DMS 273 (cell line): ENCODE results near the gene LONRF2.

Experiments used
- DNase-seq: peaks from one replicate; lab custom pipeline; 2025; ENCODE audit not compliant: unreplicated experiment; lab: John Stamatoyannopoulos, UW

Gene LONRF2

DNA sequence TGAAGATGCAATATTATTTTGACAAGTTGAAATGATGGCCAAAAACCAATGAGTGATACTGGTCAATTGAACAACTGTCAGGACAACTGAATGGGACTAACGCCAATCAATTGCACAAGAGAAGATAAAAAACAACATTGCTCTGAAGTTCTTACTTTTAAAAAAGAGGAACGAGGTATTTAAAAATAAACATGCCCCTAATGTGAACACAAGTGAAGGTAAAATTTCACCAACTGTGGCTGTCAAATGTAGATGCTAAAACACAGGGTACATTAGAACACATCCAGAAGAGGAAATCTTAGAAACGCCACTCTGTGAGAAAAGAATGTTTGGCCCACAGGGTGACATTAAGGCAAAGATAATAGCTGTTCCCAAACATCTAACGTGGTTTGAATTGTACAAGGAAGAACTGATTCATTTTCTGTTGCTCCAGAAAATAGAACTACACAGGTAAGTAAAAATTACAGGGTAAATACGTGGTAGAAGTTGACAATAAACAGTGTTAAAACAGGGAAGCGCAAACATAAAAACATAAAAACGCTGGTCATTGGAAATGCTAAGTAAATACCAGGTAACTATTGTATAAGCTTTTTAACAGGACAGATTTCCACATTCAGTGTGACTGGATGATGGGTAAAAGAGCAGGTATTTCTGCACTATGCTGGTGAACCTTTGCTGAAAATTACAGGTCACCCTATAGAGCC, 20.3 kb downstream of the LONRF2 start:
- no peak for DNase-seq

- DNase-seq: no peak
These were observed 22.8 kb downstream of the LONRF2 start for GRCh38 chr2:100299548-100299947.

- DNase-seq: no peak
These were observed 24.8 kb downstream of the LONRF2 start for GRCh38 chr2:100297511-100297910.

DNA sequence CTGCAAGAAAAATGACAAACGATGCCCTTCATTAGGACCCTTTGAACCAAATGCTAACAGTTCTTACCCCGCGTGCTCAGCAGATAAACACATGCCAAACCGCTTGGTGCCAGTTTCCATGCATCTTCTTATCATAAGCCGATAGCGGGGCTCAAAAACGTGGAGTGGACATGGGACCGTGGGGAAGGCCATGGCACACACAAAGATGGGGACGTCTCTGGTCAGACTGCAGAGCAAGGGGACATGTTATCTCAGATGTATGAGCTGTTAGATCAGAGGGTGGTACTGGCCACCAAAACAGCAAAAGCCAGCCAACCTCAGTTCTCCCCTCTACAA, 28.2 kb downstream of the LONRF2 start:
- DNase-seq: no peak

DNA sequence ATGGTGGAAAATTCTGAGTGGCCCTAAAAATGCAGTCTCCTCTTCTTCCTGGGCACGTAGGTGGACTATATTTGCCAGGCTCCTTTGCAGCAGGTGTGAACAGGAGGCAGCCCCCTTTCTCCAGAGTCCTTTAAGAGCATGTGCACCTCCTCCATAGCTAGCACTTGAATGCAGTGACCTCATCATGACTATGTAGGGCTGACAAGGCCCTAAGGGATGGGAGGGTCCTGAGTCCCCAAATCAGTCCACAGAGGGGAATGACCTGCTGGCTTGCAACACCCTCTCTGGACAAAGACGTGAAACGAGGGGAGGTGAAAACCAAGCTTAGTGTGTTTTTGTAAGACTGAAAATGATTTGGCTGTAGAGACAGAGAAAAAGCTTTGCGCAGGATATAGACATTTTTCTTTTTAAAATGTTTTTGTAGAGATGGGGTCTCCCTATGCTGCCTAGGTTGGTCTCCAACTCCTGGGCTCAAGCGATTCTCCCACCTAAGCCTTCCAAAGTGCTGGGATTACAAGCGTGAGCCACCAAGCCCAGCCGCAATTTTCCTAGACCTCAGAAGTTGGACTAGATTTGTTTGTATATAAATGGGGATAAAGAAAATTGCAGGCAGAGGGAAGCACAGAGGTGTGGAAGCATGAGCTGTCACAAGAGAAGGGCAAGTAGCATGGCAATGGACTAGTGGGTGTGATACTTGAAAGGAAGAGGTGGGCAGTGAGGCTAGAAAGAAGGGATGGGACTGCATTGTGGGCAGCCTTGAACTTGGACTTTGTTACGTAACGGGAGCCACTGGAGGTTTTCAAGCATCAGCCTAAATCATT, 28.8 kb downstream of the LONRF2 start:
- DNase-seq: no peak

DNA sequence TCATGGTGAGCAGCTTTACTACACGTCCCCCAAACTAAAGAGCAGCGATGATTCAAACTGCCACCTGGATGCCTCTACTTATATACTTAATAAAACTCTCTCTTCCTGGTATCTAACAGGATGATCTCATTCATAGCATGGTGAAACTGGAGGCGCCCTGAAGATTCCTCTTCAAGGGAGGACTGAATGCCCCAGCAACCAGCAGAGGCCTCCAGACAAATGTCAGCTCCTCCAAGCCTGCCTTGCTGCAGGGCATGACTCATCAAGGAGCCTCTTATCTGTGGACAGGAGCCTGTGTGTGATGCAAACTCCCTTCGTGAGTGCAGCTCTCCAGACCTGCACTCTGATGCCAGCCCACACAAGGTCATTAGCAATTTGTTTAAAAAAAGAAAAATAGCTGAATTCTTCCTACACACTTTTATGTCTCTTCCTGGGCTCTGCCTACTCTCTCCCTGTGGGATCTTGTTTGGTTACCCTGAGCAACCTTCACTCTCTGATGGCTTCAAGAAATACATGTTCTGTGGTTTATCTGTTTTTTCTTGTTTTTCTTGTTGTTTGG, 30.2 kb downstream of the LONRF2 start:
- DNase-seq: peak; percentile 63

- DNase-seq: peak; percentile 61
These were observed 30.9 kb downstream of the LONRF2 start for GRCh38 chr2:100291152-100291970.

GRCh38 chr2:100290718-100291151, 31.6 kb downstream of the LONRF2 start:
- DNase-seq: no peak

DNA sequence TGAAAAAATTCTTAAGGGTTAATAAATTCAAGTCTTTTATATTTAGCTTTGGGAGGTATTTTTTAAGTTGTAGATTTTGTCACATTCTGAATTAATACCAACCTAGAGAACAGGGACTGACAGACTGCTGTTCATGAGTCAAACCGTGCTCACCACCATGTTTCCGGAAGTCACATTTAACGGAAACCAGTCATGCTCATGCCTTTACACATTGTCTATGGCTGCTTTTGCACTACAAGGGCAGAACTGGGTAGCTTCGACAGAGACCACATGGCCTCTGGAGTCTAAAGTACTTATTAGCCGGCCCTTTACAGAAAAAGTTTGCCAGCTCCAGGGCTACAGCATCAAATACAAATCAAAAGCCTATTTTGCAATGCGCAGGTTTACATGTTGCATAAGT, 33.3 kb downstream of the LONRF2 start:
- no peak for DNase-seq

- DNase-seq: no peak
These were observed 36.0 kb downstream of the LONRF2 start for GRCh38 chr2:100286318-100286717.

- no peak for DNase-seq
These were observed 36.6 kb downstream of the LONRF2 start for GRCh38 chr2:100285691-100286090.

DNA sequence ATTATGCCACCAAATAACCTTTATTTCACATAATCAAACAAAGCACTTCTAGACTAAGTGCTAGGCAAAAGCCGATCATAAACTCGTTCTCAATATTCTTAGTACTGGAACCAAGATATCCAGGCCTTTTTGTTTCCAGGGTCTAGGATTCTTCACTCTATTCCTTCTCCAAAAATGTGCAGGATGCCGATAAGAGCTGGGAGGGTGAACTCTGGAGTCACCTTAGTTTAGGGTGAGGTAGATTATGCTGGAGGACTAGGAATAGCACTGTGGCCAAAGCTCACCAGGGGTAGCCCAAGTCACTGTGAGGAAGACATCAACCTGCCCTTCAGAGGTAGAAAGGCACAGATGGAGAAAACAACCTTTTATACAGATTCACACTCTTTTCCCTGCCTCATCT, 37.3 kb downstream of the LONRF2 start:
- DNase-seq: no peak

GRCh38 chr2:100283724-100284501, 38.4 kb downstream of the LONRF2 start:
- DNase-seq: peak; percentile 91

GRCh38 chr2:100281521-100282438, 40.5 kb downstream of the LONRF2 start:
- peak; percentile 9 for DNase-seq

- DNase-seq: no peak
These were observed 42.4 kb downstream of the LONRF2 start for GRCh38 chr2:100279586-100280534.

- no peak for DNase-seq
These were observed 43.3 kb downstream of the LONRF2 start for GRCh38 chr2:100278986-100279385.

DNA sequence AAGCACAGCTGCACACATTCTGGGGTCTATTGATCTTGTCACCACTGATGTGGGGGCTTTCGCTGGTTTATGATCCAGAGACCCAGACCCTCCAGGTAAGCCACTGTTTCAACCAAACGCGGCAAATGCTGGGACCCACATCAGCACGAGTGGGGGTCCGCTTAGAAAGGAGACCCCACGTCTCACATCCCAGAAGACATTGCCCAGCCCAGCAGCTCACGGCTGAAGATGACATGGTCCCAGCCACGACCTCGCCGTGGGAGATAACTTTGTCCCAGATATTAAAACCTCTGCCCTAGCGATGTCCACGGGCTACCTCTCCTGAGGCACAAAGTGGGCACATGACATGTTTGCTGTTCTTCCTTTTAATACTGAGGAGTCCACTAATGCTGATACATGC, 43.8 kb downstream of the LONRF2 start:
- no peak for DNase-seq

- DNase-seq: no peak
These were observed 44.6 kb downstream of the LONRF2 start for GRCh38 chr2:100277540-100278207.
